NCI-H748 (cell line): ENCODE measurements around the gene FKBP1B.
"Not testable (repeated sequence)": the region's sequence is repeated elsewhere in the genome, so short reads cannot be mapped to it uniquely, and the experiment has no call there.

Experiments used
- DNase-seq: peaks from one replicate; lab custom pipeline; 2025; ENCODE audit not compliant: unreplicated experiment; lab: John Stamatoyannopoulos, UW

Gene FKBP1B

DNA sequence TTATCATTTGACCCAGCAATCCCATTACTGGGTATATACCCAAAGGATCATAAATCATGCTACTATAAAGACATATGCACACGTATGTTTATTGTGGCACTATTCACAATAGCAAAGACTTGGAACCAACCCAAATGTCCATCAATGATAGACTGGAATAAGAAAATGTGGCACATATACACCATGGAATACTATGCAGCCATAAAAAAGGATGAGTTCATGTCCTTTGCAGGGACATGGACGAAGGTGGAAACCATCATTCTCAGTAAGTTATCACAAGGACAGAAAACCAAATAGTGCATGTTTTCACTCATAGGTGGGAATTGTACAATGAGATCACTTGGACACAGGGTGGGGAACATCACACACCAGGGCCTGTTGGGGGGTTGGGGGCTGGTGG, 51.2 kb downstream of the FKBP1B start:
- not testable (repeated sequence) for DNase-seq

DNA sequence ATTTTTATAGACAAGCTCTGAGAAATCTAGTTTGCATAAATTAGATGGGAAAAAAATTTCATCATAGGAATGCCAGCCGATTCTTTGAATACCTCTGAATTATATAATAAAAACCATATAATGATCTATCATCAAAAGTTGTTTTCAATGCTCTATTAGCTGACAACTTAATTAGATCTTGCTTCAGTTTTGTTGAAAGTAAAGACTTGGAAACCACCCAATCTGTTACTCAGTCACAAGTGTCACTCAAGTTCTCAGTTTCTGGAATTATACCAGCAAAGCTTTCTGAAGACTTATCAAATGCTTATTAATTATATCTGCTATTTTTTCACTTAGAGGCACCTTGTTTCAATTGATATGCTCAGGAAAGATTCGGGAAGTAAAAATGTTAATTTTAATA, 52.5 kb downstream of the FKBP1B start:
- no peak for DNase-seq

DNA sequence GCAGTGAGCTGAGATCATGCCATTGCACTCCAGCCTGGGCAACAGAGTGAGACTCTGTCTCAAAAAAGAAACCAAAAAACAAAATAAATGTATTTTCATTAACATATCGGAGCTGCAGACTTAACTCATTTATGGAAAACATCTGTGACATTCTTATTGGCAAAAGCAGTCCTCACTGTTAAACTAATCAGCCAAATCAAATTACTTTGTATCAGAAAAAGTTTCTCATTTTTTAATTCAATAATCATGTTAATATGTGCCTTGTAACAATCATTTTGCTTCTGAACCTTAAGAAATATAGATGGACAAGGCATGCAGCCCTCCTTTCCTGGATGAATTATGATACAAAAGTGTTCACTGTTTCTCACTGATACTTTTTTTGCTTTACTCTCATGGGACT, 53.1 kb downstream of the FKBP1B start:
- DNase-seq: no peak

DNA sequence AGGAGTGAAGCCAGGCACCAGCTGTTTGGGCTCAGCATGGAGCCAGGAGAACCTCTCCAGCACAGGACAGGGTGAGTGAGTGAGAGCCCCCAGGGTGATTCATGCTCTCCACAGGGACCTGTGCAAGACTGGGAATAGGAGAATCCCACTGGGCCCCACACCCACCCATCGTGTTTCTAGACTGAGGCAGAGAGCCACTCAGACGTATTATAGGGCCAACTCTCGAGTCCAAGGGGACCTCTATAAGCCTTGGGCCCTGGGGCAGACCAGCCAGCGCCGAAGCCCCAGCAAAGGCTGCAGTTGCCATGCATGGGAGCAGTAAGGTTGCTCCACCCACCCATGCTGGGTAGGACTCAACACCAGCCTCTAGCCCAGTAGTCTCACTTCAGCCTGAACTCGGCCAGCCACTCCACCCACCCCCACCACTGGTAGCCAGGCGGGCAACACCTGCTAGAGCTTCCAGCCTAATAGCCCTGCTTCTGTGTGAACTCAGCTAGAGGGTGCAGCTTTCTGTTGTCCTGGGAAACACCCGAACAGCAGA, 54.6 kb downstream of the FKBP1B start:
- DNase-seq: no peak

DNA sequence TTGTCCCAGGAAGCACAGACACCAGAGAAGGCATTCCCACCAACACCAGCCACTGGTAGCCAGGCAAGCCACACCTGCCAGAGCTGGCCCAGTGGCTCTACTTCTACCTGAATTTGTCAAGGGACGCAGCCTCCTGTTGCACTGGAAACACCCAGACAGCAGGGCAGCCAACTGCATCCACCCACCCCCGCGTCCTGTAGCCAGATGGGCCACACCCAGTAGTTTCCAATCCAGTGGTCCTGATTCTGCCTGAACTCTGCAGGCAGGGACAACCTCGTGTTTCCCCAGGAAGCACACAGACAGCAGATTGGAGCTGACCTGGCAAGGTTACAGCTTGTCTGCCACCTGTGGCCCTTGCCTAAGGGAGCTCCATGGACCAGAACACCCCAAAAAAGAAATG, 55.4 kb downstream of the FKBP1B start:
- DNase-seq: no peak

DNA sequence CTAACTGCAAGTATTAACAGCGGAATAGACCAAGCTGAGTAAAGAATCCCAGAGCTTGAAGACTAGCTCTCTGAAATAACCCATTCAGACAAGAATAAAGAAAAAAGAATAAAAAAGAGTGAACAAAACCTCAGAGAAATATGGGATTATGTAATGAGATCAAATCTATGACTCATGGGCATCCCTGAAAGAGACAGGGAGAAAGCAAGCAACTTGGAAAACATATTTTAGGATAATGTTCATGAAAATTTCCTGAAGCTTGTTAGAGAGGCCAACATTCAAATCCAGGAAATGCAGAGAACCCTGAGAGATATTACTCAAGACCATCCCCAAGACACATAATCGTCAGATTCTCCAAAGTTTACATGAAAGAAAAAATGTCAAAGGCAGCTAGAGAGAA, 56.3 kb downstream of the FKBP1B start:
- DNase-seq: no peak

DNA sequence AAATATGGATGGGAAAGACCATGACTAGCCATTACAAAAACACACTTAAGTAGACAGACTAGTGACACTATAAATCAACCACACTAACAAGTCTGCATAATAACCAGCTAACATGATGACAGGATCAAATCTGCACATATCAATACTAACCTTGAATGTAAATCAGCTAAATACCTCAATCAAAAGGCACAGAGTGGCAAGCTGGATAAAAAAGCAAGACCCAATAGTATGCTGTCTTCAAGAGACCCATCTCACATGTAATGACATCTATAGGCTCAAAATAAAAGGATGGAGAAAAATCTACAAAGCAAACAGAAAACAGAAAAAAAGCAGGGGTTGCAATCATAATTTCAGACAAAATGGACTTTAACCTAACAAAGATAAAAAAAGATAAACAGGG, 57.2 kb downstream of the FKBP1B start:
- no peak for DNase-seq

DNA sequence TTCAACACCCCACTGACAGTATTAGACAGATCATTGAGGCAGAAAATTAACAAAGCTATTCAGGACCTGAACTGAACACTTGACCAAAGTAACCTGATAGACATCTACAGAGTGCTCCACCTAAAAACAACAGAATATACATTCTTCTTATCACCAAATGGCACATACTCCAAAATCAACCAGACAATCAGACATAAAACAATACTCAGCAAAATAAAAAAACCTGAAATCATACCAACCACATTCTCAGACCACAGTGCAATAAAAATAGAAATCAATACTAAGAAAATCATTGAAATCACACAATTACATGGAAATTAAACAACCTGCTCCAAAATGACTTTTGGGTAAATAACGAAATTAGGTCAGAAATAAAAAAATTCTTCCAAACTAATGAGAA, 57.8 kb downstream of the FKBP1B start:
- DNase-seq: no peak

DNA sequence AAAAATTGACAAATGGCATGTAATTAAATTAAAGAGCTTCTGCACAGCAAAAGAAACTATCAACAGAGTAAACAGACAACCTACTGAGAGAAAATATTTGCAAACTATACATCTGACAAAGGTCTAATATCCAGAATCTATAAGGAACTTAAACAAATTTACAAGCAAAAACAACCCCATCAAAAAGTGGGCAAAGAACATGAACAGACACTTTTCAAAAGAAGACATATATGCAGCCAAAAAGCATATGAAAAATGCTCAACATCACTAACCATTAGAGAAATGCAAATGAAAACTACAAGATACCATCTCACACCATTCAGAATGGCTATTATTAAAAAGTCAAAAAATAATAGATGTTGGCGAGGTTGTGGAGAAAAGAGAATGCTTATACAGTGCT, 59.9 kb downstream of the FKBP1B start:
- not testable (repeated sequence) for DNase-seq

DNA sequence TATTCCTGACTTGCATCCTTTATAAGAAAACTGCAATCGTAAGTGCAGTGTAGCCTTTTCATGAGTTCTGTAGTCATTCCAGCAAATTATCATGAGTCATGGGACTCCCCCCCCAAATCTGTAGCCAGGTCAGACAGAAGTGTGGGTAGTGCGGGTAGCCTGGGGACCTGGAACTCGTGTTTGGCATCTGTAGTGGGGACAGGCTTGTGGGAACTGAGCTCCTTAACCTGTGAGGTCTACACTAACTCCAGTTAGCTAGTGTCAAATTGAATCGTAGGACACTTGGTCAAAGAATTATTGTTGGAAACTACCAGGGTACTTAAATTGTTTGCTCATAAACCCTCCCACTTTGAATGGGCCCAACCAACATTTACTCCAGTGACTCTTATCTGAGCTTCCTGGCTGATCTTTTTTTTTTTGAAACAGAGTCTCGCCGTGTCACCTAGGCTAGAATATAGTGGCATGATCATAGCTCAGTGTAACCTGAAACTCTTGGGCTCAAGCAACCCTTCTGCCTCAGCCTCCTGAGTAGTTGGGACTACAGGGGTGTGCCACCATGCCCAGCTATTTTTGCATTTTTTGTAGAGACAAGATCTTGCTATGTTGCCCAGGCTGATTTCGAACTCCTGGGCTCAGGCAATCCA, 61.2 kb downstream of the FKBP1B start:
- DNase-seq: no peak

DNA sequence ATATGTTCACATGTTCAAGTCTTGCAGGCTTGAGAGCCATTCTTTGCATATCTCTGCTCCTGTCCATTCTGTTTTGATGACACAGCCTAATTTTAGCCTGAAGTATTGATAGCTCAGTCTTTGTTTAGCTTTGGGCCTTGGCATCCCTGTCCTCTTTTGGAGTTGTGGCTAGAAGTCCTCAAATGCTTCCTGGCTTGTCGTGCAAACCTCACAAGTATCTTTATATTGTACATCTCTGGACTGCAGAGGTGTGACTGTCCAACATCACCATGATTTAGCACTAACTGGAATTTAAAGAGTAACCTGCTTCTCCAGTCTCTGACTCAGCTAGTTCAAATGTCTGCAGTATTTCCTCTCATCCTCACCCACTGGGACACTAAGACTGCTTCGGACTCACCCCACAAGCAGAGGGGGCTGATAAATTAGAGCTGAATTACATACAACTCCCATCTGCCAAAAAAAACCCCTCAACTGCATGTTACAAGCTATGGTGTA, 61.9 kb downstream of the FKBP1B start:
- DNase-seq: no peak
